Vagina (tissue), 2 donors: ENCODE data around the gene BTNL2.

ENCODE experiments used
- CTCF ChIP-seq, 3 experiments: fragments of 450-650 bp in 2 of 3; fragments of 200-600 bp in 1 of 3; sonication (generic) in 1 of 3; IDR thresholded peaks; one replicate each; pipeline ENCODE4 v1.5.1; 2017 to 2019; ENCODE audit warnings: antibody characterized with exemption in 3 of 3, mild to moderate bottlenecking in 2 of 3, moderate library complexity in 2 of 3
- POLR2A ChIP-seq, 2 donors: fragments of 450-650 bp; IDR thresholded peaks; one replicate each; pipeline ENCODE4 v1.6.1; 2017; ENCODE audit warnings: antibody characterized with exemption in 2 of 2, mild to moderate bottlenecking in 2 of 2, moderate library complexity in 2 of 2

GRCh38 chr6:32355018-32355417 lies 52.0 kb downstream of the BTNL2 start:
- TF ChIP-seq CTCF (IDR thresholded peaks at IDR 0.05) (no peak), POLR2A (IDR thresholded peaks at IDR 0.05) (no peak)
